Measurements from ENCODE around the gene RUVBL1. TPM values are rescaled to one million over a fixed set of nuclear protein-coding genes. Genes with fewer than 3 reads are reported as not detected.

The RUVBL1 gene
- total and polyA plus RNA-seq, 8 donors: 3.5 to 26.4 (median 13.4) TPM; not detected in 1

GRCh38 chr3:128050597-128050996, 73.0 kb downstream of the RUVBL1 start:
- Histone ChIP-seq H3K4me1 (peaks cover 30 to 37% (median 35%) of the 10 kb centered on the region in 4 donors), H3K9me3 (no peaks in the 10 kb centered on the region), H3K27me3 (no peaks in the 10 kb centered on the region), H3K36me3 (peaks cover 7 to 16% (median 14%) of the 10 kb centered on the region in 4 donors), H3K27ac (no peak overlapping the region), H3K4me3 (no peak overlapping the region)
- TF ChIP-seq EP300 (IDR thresholded peaks at IDR 0.05): no peak
- no peak for TF ChIP-seq POLR2A (IDR thresholded peaks at IDR 0.05)
- no peak for TF ChIP-seq POLR2AphosphoS5 (IDR thresholded peaks at IDR 0.05)
- TF ChIP-seq CTCF (IDR thresholded peaks at IDR 0.05): no peak
- intact Hi-C loops (cut with DNase I; ENCODE audit: low total_unique reads): no loop called here
- DNase-seq: no peak
- WGBS, 5 donors: 61 to 81% (median 70%) methylated on average over 3 of the region's 3 CpGs

- no peak for DNase-seq
- intact Hi-C loops (cut with DNase I; ENCODE audit: low total_unique reads): no loop called here
- Histone ChIP-seq H3K27me3 (peaks cover 0 to 5% (median 0%) of the 10 kb centered on the region in 3 donors), H3K4me1 (no peaks in the 10 kb centered on the region), H3K9me3 (no peaks in the 10 kb centered on the region), H3K4me3 (no peak overlapping the region), H3K27ac (no peak overlapping the region), H3K36me3 (no peaks in the 10 kb centered on the region)
- 61 to 77% (median 68%) methylated on average over 1 of the region's 1 CpG for WGBS, 5 donors
- TF ChIP-seq CTCF (IDR thresholded peaks at IDR 0.05) (no peak), EP300 (IDR thresholded peaks at IDR 0.05) (no peak), POLR2A (IDR thresholded peaks at IDR 0.05) (no peak), POLR2AphosphoS5 (IDR thresholded peaks at IDR 0.05) (no peak)
These were observed 82.3 kb downstream of the RUVBL1 start for GRCh38 chr3:128041344-128041743.

- no peaks in the 10 kb centered on the region for H3K36me3 ChIP-seq
- no peaks in the 10 kb centered on the region for H3K9me3 ChIP-seq
- WGBS, 5 donors: 0 to 94% (median 47%) methylated on average over 1 of the region's 1 CpG
- TF ChIP-seq POLR2AphosphoS5 (IDR thresholded peaks at IDR 0.05): no peak
- TF ChIP-seq POLR2A (IDR thresholded peaks at IDR 0.05): no peak
- TF ChIP-seq EP300 (IDR thresholded peaks at IDR 0.05): no peak
- no peak for TF ChIP-seq CTCF (IDR thresholded peaks at IDR 0.05)
- no peak overlapping the region for H3K27ac ChIP-seq
- H3K4me3 ChIP-seq: no peak overlapping the region
- no peaks in the 10 kb centered on the region for H3K4me1 ChIP-seq
- intact Hi-C loops (cut with DNase I; ENCODE audit: low total_unique reads): no loop called here
- no peak for DNase-seq
- peaks cover 0 to 5% (median 0%) of the 10 kb centered on the region in 3 donors for H3K27me3 ChIP-seq
These were observed 83.0 kb downstream of the RUVBL1 start for GRCh38 chr3:128040660-128041059.

- H3K36me3 ChIP-seq: no peaks in the 10 kb centered on the region
- TF ChIP-seq POLR2A (IDR thresholded peaks at IDR 0.05): no peak
- no peaks in the 10 kb centered on the region for H3K9me3 ChIP-seq
- WGBS, 5 donors: 78 to 89% (median 82%) methylated on average over 3 of the region's 3 CpGs
- no peak overlapping the region for H3K27ac ChIP-seq
- no peak for DNase-seq
- peaks cover 0 to 5% (median 0%) of the 10 kb centered on the region in 3 donors for H3K27me3 ChIP-seq
- H3K4me3 ChIP-seq: no peak overlapping the region
- no peaks in the 10 kb centered on the region for H3K4me1 ChIP-seq
- intact Hi-C loops (cut with DNase I; ENCODE audit: low total_unique reads): no loop called here
These were observed 83.6 kb downstream of the RUVBL1 start for GRCh38 chr3:128040041-128040440.

- Histone ChIP-seq H3K27ac (no peak overlapping the region), H3K4me1 (no peaks in the 10 kb centered on the region), H3K9me3 (no peaks in the 10 kb centered on the region), H3K4me3 (no peak overlapping the region), H3K36me3 (no peaks in the 10 kb centered on the region), H3K27me3 (no peaks in the 10 kb centered on the region)
- intact Hi-C loops (cut with DNase I; ENCODE audit: low total_unique reads): no loop called here
- no peak for DNase-seq
- WGBS, 5 donors: 65 to 72% (median 71%) methylated on average over 1 of the region's 1 CpG
- TF ChIP-seq POLR2A (IDR thresholded peaks at IDR 0.05) (no peak), POLR2AphosphoS5 (IDR thresholded peaks at IDR 0.05) (no peak), CTCF (IDR thresholded peaks at IDR 0.05) (no peak), EP300 (IDR thresholded peaks at IDR 0.05) (no peak)
These were observed 87.5 kb downstream of the RUVBL1 start for GRCh38 chr3:128036119-128036518.

Measured in stomach (tissue), 9 donors.